NCI-H2171 (cell line): ENCODE data around the gene AHNAK.

Experiments
- DNase-seq: peaks from one replicate; lab custom pipeline; 2025; lab: John Stamatoyannopoulos, UW

AHNAK gene

DNA sequence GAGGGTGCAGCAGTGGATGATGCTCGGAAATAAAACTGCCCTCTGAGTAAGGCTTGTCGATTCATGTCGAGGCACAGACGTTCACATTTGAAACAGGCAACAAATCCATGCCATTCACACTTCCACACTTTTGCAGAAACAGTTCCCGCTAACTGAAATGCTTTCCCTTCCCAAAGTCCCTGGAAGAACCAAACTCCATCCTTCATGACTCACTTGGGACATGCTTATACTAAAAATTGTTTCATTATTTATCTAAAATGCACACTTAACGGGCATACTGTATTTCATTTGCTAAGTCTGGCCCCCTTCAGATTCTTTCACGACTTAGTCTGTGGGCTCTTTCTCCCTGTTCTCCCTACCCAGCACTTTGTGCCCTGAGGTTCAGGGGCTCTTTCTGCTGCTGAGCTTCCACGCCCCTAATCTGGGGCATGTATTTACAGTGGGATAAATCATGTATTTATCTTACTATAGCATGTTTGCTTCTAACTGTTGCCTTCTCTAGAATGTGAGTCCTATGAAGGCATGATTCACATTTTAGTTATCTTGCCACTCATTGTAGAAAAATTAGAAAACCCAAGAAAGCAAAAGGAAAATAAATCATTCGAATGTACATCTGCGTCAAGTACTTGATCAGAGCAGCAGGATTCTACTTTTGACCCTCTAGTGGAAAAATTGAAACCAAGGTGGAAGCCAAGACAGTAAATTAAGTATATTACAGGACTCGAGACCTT is 115.3 kb downstream of the AHNAK start:
- DNase-seq = no peak

DNA sequence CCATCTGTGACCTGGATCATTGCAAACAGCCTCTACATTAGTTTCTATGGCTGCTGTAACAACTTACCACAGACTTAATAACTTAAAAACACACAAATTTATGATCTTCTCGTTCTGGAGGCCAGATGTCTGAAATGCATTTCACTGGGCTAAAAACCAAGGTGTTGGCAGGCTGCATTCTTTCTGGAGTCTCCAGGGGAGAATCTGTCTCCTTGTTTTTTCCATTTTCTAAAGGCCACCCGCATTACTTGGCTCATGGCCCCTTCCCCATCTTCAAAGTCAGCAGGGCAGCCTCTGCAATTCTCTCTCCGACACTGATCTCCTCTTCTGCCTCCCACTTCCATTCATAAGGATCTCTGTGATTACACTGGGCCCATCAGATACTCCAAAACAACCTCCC is 116.2 kb downstream of the AHNAK start:
- no peak for DNase-seq

DNA sequence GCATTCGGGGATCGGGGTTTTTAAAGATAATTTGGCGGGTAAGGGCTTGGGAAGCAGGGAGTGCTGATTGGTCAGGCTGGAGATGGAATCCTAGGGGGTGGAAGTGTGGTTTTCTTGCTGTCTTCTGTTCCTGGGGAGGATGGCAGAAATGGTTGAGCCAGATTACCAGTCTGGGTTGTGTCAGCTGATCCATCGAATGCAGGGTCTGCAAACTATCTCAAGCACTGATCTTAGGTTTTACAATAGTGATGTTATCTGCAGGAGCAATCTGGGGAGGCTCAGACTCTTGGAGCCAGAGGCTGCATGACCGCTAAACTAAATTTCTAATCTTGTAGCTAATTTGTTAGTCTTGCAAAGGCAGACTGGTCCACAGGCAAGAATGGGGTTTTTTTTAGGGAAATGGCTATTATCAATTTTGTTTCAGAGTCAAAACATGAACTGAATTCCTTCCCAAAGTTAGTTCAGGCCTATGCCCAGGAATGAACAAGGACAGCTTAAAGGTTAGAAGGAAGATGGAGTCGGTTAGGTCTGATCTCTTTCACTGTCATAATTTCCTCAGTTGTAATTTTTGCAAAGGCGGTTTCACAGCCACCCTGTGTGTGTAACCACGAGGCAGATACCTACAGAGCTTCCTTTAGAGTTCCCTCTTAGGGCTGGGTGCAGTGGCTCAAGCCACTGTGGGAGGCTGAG is 117.6 kb downstream of the AHNAK start:
- DNase-seq = no peak

DNA sequence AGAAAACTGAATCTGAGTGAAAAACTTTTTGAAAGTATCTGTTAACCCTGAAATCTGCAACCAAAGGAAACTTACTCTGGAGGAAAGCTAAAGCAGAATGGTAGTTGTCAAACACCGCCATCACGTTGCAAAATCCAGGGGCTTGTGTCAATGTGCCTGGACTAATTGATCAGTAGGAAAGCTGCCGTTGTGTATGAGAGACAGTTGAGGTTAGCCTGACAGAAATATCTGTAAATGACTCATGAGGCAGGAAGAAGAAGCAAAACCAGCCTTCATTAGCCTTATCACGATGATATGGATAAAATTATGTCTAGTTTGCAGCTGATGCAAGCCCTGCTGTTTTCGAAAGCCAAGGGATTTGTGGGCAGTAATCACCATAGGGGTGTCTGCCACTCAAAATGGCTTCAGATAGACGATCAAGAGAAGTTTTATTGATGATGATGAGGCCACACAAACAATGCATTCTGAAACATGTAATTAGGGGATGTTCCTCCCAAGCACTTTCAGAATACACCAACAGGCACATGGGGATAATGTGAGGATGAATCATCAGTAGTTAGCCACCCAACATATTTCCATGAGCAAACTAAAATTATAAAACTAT is 118.9 kb downstream of the AHNAK start:
- DNase-seq = no peak

DNA sequence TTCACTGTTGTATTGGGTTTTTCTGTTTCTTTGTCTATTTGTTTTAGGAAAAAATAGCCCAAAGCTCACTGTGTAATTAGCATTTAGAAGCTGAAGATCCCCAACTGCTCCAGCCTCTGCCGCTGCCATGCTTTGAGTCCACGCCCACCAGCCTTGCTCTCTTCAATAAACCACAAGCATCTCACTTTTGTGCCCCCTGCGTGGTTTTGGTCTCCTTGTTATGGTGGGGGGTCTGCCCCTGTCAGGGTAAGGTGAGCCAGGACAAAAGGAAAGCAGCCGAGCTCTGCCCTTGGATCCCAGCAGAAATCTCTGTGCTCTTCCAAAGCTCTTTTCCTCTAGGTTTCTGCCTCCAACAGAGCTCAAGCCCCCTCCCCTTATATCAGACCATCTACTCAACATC is 123.6 kb downstream of the AHNAK start:
- DNase-seq = no peak

DNA sequence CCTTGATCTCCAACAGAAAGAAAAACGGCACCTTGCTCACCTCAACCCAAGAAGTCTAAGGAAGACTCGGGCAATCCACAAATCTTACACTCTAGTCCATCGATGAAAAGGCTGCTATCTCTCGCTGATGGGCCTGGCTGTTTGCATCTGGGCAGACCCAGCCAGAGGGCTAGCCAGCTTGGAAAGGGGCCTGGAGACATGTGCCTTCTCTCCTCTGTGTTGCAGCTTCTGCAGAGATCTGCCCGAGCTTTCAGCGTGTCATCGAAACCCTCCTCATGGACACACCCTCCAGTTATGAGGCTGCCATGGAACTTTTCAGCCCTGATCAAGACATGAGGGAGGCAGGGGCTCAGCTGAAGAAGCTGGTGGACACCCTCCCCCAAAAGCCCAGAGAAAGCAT is 124.6 kb downstream of the AHNAK start:
- no peak for DNase-seq

DNA sequence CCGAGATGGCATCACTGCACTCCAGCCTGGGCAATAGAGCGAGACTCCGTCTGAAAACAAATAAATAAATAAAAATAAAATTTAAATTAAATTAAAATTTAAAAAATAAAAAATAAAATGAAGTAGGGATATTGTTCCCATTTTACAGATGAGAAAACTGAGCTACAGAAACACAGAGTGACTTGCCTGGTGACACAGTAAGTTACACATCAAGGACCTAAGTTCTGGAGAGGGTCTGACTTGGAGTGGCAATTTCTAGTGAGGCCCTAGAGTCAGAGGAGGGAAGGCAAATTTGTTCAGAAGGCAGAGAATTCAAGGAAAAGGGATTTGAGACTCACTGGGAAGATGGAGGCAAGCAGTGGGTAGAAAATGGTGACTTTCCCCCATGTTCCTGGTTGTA is 125.7 kb downstream of the AHNAK start:
- no peak for DNase-seq

DNA sequence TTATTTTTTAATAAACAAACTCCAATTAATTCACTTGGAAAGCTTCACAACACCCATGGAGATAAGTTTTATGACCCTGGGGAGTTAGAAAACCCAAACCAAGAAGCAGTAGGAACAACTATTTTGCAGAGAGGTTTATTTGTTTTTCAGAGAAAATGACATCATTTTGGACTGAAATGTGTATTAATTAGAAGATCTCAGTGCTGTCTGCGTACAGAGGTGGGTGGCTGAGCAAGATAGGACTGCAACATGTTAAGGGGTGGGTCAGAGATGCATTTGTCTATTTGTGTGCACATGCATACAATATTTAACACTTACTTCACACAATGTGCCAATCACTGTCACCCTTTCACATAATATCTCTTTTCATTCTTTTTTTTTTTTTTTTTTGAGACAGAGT is 126.7 kb downstream of the AHNAK start:
- no peak for DNase-seq

DNA sequence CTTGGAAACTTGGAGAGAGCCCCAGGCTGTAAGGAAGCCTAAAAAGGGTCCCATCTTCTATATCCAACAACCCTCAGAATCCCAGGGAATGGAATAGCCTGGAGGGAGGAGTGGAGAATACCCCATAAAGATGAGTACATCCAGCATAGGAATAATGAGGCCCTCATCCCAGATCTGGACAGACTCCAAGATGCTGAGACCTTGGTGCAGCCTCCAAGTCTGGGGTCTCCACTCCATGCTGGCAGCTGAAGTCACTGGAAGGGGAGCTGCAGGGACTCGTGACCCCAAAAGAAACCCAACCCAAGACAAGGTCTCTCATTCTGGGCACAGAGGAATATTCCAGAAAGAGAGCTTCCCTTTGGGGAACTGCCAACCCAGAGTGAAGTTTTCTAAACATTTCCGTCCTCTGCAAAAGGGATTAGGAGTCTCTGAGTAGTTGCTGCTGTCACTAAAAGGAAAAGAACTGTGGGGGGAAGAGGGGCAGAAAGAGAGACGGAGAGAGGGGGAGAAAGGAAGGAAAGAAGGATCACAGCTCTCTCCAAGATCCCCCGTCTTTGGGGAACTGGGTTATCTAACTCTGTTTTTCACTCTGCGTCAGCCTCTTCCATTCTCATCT is 127.2 kb downstream of the AHNAK start:
- DNase-seq = no peak

DNA sequence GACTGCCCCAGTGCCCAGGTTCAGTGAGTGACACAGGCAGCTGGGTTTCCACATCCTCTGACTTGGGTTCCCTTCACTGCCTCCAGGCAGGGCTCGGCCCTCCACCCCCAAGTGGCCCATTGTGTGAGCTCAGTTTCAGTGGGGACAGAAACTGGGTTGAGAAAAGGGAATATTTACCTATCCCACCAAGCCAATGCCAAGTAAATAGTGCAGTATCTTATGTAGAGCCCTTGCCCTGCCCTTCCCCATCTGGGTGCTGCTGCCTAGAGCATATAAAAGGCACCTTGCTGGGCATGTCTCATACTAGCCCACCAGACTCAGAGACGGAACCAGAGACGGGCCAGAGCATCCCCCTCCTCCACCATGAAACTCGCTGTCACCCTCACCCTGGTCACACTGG is 127.9 kb downstream of the AHNAK start, which contains the start of gene SCGB1A1:
TSS of gene SCGB1A1 (plus strand) at position 301 of the 400 bp plus-strand sequence. CDS start at position 364, 63 bp downstream.
- no peak for DNase-seq

DNA sequence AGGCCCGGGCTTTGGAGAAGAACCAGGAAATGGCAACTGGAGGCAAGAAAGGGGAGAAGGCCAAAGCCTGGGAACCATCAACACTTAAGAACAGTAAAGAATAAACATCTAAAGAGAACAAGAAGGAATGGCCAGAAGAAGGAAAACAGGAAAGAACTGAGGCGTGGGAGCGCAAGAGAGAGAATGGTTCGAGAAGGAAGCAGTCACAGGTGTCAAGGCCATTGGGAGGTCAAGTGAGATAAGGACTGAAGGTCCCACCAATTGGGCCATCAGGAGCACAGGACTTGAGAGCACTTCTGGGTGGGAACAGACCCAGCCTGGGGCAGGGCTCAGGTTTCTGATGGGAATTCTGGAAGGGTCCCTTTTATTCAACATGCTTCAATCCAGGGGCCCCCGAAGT is 128.5 kb downstream of the AHNAK start:
- no peak for DNase-seq

DNA sequence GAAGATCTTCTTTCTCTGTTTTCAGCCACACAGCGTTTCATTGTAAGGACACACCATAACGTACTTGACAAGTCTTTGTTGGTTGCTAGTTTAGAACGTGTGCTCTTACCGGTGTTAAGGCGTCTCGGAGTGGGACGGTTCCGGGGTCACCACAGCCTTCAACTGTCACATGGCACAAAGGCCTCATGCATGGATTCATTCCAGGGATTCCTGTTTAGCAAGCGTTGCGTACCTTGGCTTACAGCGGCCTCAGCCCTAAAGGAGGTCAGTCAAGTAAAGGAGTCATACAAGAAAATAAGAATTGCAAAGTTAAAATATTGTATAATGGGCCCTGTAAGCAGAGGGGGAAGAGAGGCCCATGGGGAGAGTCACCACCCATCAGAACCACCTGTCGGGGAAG is 130.0 kb downstream of the AHNAK start:
- no peak for DNase-seq

DNA sequence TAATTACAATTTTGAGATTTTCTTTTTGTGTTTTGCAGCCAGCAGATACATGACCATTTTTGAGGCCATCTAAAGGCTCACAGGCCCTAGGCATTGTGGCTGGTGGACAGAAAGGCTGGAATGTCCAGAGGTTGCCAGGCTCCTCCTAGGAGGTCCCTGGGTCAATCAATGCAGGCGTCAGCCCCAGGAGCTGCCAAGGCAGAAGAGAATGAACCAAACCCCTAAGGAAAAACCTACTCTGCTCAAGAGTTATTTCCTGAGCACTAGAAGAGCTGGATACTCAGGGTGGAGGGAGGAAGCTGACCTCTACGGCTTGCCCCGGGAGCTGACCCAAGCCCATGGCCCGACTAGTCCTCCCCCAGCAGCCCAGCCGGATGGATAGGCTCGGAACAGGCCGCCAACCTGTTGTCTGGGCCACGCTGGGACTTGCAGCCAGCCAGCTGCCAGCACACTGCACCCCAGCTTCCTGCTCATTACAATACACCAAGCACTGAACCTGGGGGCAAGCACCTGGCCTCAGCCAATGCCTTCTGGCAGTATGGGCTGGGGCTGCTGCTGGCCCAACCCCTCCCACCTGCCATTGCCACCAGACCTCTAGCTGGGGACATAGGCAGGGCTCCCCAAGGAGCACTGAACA is 133.4 kb downstream of the AHNAK start:
- no peak for DNase-seq

DNA sequence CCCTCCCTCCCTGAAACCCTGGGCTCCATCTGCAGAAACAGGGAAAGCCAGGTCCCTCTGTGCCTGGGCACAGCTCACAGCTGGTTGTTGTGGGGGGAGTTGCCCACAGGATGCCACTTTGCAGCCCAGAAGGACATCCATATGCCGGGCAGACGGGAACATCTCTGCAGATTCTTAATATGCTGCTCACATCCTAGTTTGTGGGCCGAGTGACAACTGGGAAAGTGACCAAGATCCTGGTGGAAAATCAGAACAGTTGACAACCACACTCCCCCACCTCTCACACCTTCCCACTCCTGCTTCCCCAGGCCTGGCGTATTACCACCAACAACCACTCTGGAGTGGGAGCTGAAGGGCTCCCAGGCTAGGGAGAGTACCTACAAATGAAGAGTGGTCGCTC is 135.1 kb downstream of the AHNAK start:
- no peak for DNase-seq

DNA sequence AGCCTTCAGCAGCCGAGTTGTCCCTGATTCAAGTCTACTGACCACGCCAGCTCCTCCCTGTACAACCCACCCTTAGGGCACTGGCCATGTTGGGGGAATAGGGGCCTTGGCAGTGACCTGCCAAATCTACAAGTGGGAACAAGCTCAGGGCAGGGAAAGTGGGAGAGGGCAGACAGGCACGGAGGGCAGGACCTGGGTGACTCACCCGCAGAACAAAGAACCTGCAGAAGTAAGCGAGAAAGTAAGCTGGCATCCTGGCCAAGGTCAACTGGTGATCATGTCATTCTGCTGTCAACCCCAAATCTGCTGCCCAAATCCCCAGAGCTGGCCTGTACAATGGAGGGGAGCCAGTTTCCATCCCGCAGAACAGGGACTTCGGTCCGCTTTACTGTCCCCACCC is 135.6 kb downstream of the AHNAK start:
- no peak for DNase-seq

DNA sequence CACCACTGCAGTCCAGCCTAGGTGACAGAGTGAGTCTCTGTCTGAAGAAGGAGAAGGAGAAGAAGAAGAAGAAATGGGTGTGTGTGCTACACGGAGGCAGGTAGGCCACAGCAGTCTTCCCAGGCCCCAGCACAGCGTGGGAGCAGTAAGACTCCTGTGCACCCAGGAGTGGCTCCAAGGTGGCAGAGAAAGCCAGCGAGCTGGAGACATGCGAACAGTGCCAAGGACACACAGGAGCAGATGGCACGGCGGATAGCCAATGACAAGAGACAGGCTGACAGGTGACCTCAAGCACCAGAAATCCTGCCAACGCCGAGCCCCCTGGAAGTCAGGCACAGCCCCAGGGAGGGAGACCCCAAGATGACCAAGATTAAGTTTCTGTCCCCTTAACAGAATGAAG is 136.8 kb downstream of the AHNAK start:
- no peak for DNase-seq

DNA sequence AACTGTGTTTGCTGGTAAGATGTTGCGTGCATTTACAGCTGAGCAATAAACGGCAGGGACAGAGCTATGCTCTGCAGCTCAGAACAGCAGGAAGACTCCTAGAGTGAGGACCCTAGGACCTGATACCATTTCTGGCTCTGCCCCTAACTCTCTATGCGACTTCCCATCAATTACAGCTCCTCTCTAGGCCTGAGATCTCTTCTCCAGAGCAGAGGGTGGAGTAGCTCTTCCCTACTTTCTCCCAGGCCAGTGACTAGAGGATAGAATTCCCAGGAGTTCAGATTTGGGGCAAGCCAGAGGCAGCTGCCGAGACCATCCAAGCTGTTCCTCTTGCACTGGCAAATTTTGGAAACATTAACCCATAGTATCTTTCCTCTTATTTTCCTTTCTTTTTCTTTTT is 140.6 kb downstream of the AHNAK start:
- DNase-seq = no peak

DNA sequence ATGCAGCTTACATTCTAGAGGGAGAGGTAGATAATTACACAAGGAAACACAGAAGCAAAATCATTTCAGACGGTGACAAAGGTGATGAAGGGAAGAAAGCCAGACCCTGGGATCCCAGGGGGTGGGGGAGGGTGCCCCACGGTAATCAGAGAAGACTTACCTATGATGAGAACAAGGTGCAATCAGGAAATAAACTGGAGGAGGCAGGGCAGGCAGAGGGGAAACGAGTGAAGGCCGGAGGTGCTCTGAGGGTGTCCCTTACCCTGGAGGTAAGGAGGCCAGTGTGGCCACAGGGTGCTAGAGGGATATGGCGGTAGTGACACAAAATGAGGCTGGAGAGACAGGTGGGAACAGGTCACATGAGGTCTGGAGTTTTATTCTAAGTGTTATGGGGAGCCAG is 141.7 kb downstream of the AHNAK start:
- no peak for DNase-seq

DNA sequence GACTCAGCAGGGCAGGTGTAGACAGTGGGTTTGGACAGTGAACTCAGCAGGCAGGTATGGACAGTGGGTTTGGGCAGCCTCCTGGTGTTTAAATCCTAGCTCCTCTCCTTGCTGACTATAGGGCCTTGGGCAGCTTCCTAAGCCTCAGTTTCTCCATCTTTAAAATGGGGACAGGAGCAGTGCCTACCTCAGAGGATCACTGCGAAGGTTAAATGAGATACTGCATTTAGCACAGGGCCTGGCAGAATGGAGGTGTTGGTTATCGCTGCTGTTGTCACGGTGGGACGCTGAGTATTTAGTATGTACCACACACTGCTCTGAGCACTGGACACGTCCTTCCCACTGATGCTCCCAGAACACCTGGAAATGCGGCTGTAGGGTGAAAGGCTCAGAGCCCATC is 142.2 kb downstream of the AHNAK start:
- DNase-seq = no peak

DNA sequence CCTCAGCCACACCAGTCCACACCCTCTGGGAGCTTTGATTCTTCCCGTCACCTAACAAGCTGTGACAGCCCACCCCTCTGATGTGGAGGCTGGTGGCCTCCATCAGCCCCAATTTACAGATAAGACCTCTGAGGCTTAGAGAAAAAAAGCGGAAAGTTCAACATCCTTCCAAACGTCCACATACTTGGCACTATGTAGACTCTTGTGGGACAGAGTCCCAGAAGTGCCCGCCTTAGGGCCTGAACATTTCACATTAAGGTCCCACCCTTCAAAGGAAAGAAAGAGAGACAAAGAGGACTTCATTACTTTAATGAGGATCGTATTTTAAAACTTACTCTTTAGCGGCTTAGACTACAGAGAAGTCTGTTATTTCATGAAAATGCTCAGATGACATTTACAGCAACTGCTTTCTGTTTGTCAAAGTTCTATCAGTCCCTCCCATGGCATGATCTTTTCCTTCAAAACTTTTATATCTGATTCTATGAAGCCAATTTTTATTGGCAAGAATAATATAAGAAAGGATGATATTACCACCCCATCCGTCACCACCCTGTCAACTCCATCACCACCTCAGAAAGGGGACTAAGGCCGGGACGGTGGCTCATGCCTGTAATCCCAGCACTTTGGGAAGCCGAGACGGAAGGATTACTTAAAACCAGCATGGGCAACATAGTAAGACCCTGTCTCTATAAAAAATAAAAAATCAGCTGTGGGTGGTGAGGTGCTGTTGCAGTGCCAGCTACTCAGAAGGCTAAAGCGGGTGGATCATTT is 143.5 kb downstream of the AHNAK start:
- DNase-seq = no peak

DNA sequence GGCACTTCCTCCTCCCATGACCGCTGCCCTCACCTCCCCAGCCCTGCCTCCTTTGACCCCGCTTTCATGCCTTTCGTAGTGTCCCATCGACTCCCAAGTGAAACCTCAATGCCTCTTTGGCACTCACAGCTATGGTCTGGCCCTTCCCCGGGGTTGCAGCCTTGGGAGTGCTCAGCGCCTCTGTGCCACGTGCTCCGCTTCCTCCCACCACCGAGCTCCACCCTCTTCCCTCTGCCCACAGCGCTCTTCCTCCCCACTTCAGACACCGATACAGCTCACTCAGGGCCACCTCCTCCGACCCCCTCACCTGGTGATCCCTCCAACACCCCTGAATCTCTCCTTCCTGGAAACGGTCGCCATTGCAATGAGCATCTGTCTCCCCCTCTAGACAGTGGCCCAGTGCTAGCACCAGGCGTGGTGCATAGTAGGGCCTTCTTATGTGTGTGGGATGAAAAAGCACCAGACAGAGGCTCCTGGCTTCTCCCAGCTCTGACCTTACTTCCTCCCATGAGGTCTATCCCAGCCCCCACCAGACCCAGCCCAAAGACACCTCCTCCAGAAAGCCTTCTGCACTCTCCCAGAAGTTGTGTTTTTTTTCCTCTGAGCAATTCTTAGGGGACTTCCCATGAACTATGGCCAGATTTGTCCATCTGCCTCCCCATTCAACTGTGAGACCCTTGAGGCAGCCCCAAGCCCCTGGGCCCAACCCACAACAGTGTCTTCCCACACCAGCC is 144.2 kb downstream of the AHNAK start:
- DNase-seq = no peak
